HepG2 (cell line): ENCODE results near the gene HDGFL2.

Experiments
- KMT2B ChIP-seq: IDR thresholded peaks from 2 replicates; pipeline ENCODE4 v1.6.1; 2016; ENCODE audit warnings: missing genetic modification reagents, missing compliant biosample characterization
- MAFK ChIP-seq, 2 experiments: IDR thresholded peaks in 1 of 2; conservative IDR thresholded peaks in 1 of 2; 2 replicates each; pipeline ENCODE4 v1.6.1; 2011; ENCODE audit warnings: improper control_type of control experiment in 2 of 2, low read length in 2 of 2
- MIER3 ChIP-seq: IDR thresholded peaks from 2 replicates; pipeline ENCODE4 v1.6.1; 2016; ENCODE audit warnings: missing compliant biosample characterization, borderline replicate concordance
- SP1 ChIP-seq, 2 experiments: fragments of 450-650 bp in 1 of 2; sonication (generic) in 1 of 2; formaldehyde crosslinking in 1 of 2; IDR thresholded peaks; 2 replicates each; pipeline versions ENCODE4 v1.4.0 to v1.6.1; 2016 to 2020; ENCODE audit warnings: missing genetic modification reagents in 1 of 2
- SRSF1 ChIP-seq: fragments of 200-400 bp; formaldehyde crosslinking; optimal IDR thresholded peaks from 2 replicates; pipeline ENCODE3; 2017; ENCODE audit warnings: mild to moderate bottlenecking, low read depth, low read length, moderate library complexity
- STAG1 ChIP-seq: sonication (generic); formaldehyde crosslinking; IDR thresholded peaks from 2 replicates; pipeline ENCODE4 v1.4.0; 2020; ENCODE audit warnings: missing genetic modification reagents
- TBP ChIP-seq: sonication (generic); formaldehyde crosslinking; IDR thresholded peaks from 2 replicates; pipeline ENCODE4 v1.5.0; 2020; ENCODE audit warnings: missing genetic modification reagents
- ZBTB34 ChIP-seq: sonication (generic); formaldehyde crosslinking; IDR thresholded peaks from 2 replicates; pipeline ENCODE4 v1.8.0; 2022; ENCODE audit warnings: mild to moderate bottlenecking, missing genetic modification reagents
- ZNF597 ChIP-seq: sonication (generic); formaldehyde crosslinking; IDR thresholded peaks from 2 replicates; pipeline ENCODE4 v1.5.0; 2020; ENCODE audit warnings: missing genetic modification reagents
- ZNF678 ChIP-seq: sonication (generic); formaldehyde crosslinking; IDR thresholded peaks from 2 replicates; pipeline ENCODE4 v1.4.0; 2020; ENCODE audit warnings: mild to moderate bottlenecking, missing genetic modification reagents
- TF ChIP-seq, protein P1 (sequence below): IDR thresholded peaks from 2 replicates; pipeline ENCODE4 v1.4.0; 2020; ENCODE audit warnings: mild to moderate bottlenecking, missing genetic modification reagents
- TF ChIP-seq, protein P2 (sequence below): sonication (generic); formaldehyde crosslinking; IDR thresholded peaks from 2 replicates; pipeline ENCODE4 v1.4.0; 2020; ENCODE audit warnings: missing genetic modification reagents, borderline replicate concordance
- TF ChIP-seq, protein P3 (sequence below): sonication (generic); formaldehyde crosslinking; IDR thresholded peaks from 2 replicates; pipeline ENCODE4 v1.4.0; 2020; ENCODE audit warnings: missing genetic modification reagents

DNA sequence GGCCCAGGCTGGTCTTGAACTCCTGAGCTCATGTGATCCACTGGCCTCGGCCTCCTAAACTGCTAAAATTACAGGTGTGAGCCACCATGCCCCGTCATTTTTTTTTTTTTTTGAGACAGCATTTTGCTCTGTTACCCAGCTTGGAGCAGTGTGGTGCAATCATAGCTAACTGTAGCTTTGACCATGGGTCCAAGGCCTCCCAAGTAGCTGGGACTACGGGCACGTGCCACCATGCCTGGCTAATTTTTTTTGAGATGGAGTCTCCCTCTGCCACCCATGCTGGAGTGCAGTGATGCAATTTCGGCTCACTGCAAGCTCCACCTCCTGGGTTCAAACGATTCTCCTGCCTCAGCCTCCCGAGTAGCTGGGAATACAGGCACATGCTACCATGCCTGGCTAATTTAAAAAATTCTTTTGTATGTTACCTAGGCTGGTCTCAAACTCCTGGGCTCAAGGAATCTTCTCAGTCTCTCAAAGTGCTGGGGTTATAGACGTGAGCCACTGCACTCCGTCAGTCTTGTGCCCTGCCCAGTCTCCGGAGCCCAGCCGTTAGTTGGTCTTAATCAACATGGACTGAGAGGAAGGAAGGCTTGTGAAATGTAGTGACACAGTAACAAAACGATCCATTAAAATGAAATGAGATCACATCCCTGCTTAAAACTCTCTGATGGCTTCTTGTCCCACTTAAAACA is 69.2 kb downstream of the HDGFL2 start:
- TF ChIP-seq, protein P1, sequence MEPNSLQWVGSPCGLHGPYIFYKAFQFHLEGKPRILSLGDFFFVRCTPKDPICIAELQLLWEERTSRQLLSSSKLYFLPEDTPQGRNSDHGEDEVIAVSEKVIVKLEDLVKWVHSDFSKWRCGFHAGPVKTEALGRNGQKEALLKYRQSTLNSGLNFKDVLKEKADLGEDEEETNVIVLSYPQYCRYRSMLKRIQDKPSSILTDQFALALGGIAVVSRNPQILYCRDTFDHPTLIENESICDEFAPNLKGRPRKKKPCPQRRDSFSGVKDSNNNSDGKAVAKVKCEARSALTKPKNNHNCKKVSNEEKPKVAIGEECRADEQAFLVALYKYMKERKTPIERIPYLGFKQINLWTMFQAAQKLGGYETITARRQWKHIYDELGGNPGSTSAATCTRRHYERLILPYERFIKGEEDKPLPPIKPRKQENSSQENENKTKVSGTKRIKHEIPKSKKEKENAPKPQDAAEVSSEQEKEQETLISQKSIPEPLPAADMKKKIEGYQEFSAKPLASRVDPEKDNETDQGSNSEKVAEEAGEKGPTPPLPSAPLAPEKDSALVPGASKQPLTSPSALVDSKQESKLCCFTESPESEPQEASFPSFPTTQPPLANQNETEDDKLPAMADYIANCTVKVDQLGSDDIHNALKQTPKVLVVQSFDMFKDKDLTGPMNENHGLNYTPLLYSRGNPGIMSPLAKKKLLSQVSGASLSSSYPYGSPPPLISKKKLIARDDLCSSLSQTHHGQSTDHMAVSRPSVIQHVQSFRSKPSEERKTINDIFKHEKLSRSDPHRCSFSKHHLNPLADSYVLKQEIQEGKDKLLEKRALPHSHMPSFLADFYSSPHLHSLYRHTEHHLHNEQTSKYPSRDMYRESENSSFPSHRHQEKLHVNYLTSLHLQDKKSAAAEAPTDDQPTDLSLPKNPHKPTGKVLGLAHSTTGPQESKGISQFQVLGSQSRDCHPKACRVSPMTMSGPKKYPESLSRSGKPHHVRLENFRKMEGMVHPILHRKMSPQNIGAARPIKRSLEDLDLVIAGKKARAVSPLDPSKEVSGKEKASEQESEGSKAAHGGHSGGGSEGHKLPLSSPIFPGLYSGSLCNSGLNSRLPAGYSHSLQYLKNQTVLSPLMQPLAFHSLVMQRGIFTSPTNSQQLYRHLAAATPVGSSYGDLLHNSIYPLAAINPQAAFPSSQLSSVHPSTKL (CRISPR knock-in tag): no peak; the same call in 1 of the 2 replicates
- no peak for TF ChIP-seq SP1 (IDR thresholded peaks at IDR 0.05)
- no peak for TF ChIP-seq SP1 (CRISPR knock-in tag; IDR thresholded peaks at IDR 0.05)
- no peak for TF ChIP-seq SRSF1
- TF ChIP-seq, protein P2, sequence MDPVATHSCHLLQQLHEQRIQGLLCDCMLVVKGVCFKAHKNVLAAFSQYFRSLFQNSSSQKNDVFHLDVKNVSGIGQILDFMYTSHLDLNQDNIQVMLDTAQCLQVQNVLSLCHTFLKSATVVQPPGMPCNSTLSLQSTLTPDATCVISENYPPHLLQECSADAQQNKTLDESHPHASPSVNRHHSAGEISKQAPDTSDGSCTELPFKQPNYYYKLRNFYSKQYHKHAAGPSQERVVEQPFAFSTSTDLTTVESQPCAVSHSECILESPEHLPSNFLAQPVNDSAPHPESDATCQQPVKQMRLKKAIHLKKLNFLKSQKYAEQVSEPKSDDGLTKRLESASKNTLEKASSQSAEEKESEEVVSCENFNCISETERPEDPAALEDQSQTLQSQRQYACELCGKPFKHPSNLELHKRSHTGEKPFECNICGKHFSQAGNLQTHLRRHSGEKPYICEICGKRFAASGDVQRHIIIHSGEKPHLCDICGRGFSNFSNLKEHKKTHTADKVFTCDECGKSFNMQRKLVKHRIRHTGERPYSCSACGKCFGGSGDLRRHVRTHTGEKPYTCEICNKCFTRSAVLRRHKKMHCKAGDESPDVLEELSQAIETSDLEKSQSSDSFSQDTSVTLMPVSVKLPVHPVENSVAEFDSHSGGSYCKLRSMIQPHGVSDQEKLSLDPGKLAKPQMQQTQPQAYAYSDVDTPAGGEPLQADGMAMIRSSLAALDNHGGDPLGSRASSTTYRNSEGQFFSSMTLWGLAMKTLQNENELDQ (CRISPR knock-in tag): no peak
- TF ChIP-seq STAG1: no peak
- no peak for TF ChIP-seq MAFK (conservative IDR thresholded peaks at IDR 0.05 in 1 of 2, IDR thresholded peaks at IDR 0.05 in 1 of 2; ENCODE audit: low read length in 2 of 2)
- TF ChIP-seq, protein P3, sequence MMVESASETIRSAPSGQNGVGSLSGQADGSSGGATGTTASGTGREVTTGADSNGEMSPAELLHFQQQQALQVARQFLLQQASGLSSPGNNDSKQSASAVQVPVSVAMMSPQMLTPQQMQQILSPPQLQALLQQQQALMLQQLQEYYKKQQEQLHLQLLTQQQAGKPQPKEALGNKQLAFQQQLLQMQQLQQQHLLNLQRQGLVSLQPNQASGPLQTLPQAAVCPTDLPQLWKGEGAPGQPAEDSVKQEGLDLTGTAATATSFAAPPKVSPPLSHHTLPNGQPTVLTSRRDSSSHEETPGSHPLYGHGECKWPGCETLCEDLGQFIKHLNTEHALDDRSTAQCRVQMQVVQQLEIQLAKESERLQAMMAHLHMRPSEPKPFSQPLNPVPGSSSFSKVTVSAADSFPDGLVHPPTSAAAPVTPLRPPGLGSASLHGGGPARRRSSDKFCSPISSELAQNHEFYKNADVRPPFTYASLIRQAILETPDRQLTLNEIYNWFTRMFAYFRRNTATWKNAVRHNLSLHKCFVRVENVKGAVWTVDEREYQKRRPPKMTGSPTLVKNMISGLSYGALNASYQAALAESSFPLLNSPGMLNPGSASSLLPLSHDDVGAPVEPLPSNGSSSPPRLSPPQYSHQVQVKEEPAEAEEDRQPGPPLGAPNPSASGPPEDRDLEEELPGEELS (CRISPR knock-in tag): 0 out of 2 replicates have a peak, but pooled peaks have one; percentile 17
- TF ChIP-seq ZNF678 (CRISPR knock-in tag): no peak
- TF ChIP-seq ZBTB34 (CRISPR knock-in tag): no peak
- no peak for TF ChIP-seq KMT2B (CRISPR knock-in tag)
- TF ChIP-seq MIER3 (CRISPR knock-in tag): no peak
- TF ChIP-seq TBP (CRISPR knock-in tag): no peak
- TF ChIP-seq ZNF597 (CRISPR knock-in tag): no peak
